HG03442 (cell line): ENCODE data around the gene HCN2.

ENCODE experiments used
- ATAC-seq: cut with Tn5 transposase; IDR thresholded peaks from one replicate; pipeline ENCODE4 v1.9.1; 2021; ENCODE audit warnings: mild to moderate bottlenecking, moderate library complexity; ENCODE audit not compliant: unreplicated experiment

HCN2 gene

DNA sequence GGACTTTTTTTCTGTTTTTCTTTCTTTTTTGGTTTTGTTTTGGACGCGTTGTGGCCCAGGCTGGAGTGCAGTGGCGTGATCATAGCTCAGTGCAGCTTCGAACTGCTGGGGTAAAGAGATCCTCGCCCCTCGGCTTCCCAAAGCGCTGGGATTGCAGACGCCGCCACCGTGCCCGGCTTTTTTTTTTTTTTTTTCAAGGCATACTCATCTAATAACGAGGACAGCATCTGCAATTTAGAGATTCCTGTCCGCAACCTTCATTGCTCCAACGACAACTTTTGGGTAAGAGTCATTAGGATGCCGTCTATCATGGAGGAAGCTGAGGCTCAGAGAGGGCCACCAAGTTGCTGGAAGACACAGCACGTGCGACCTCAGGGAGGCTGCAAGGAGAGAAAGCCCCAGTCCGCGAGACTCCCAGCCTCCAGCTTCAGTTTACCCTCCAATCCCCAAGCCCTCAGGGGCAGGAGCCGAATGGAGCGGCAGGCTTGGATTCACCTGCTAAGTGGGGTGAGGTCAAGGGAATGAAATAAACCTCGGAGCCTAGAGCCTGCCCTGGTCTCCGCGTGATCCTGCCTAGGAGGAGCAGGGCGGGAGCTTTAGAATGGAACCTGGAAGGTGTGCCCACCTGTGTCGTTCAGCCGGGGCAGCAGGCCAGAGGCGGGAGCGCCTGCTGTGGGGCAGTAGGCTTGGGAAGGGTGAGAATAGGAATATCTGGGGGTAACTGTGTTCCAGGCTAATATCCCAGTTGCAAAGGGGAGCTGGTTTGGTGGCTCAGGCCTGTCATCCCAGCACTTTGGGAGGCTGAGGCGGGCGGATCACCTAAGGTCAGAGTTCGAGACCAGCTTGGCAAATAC is 44.3 kb downstream of the HCN2 start:
- ATAC-seq: no peak

DNA sequence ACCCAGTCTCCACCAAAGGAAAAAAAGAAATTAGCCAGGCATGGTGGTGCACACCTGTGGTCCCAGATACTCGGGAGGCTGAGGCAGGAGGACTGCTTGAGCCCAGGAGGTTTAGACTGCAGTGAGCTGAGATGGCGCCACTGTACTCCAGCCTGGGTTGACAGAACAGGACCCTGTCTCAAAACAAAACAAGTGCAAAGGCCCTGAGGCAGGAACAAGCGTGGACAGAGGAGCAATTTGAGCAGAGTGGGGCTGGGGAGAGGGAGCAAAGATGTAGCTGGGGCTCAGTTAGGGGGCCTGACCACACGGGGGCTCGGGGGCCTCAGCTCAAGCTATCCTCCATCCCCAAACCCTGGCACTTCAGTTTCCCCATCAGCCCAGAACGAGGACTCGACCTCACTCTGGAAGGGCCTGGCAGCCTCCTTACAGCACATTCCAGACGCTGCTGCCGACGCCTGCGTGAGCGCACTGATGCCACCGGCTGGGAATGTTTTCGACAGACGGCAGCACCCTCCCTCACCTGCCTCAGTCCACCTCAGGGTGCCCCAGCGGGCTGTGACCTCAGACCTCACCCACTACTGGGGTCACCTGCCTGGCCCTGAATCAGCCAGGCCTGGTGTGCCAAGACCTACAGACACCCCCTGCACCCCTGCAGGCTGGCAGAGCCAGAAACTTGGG is 45.4 kb downstream of the HCN2 start:
- no peak for ATAC-seq

DNA sequence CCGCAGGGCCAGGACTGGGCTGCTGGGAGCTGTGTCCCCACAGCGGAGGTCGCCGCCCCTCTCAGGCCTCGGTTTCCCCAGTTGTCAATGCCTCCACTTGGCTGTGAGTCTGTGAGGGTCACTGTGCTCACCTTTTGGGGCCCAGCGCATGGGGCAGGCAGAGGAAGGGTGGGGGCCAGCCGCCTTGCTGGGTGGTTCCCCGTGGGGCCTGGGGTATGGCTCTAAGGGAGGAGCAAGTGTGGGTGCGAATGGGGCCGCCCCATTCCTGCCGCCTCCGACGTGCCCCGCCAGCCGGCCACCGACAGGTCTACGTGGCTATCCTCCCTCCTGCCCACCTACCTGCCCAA is 49.2 kb downstream of the HCN2 start:
- no peak for ATAC-seq

DNA sequence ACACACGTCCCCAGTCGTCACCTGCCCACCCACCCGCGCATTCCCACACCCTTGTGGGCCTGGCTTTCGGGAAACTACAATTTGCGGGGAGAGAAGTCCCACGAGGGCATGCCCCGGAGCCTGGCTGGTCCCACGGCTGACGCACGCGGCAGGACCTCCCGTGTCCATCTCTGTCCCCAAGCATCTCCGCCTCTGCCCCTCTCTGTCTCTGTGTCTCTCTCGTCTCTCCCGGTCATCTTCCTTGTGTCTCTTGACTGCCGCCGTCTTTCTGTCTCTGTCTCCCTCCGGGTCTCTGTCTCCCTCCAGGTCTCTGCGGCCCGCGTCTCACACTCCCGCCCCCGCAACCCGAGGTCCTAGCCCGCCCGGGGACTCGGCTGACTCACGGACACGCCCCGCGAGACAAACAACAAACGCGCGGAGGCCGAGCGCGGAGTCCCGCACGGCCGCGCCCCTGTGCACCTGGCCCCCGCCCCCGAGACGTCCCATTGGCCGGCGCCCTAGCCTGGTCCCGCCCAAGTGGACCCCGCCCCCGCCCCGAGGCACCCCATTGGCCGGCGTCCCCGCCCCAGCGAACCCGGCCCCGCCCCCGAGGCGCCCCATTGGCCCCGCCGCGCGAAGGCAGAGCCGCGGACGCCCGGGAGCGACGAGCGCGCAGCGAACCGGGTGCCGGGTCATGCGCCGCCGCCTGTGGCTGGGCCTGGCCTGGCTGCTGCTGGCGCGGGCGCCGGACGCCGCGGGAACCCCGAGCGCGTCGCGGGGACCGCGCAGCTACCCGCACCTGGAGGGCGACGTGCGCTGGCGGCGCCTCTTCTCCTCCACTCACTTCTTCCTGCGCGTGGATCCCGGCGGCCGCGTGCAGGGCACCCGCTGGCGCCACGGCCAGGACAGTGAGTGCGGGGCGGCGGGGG is 49.8 kb downstream of the HCN2 start, which contains the start of gene FGF22:
Gene FGF22, plus strand, starts transcription at position 627 of the 908 bp plus-strand sequence. Its CDS starts 47 bp downstream, at position 674.
- peak; percentile 51 for ATAC-seq

DNA sequence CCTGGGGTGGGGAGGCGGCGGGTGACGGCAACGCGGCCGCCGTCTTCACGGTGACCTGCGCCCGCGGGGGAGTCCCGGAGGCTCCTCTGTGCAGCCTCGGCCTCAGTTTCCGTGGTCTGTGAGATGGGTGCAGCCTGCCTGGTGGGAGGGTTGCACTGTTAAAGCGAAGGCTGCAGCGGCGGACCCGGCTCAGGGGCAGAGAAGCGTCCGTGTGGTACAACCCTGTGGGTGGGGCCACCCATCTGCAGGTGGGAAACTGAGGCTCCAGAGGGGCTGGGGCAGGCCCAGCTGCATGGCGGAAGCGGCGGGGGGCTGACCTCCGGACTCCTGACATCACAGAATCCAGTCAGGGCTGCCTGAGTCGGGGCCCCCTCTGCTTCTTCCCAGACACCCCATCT is 50.5 kb downstream of the HCN2 start:
- peak; percentile 3 for ATAC-seq

DNA sequence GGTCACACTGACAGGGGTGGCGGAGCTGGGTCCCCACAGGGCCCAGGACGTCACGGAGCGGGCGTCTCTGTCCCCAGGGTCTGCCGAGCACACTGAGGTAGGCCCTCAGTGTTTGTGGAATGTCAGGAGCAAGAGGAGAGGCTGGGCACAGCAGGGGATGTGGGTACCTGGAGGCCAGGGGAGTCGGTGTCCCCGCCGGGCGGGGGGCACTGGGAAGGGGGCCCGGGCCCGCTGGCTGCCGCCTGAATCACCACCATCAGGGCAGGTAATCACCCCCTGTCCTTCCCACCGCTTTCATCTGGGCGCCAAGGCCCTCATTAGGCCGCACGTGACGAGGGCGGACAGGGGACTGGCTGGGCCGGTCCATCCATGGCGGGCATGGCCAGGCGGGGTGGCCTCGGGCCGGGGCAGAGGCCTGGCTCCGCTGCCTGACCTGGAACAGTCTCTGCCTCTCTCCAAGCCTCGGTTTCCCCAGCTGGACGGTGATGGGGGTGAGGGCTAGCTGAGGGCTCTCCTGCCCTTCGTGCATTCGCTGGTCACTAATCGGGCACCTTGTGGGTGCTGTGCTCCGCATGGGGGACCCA is 51.0 kb downstream of the HCN2 start:
- ATAC-seq: no peak

DNA sequence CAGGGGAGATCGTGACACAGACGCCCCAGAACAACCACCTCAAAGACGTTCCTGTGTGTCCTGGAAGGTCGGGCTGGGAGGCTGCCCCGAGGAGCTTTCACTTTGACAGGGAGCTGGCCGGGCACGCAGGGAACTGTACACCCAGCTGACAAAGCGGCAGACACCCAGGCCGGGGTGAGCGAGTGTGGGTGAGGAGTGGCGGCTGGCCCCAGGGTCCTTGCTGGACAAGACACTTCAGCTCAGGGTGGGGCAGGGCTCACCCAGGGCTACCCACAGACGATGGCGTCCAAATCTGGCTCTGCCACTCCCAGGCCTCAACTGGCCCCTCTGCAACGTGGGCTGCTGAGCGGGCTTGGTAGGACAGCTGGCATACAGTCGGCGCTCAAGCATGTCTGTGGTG is 52.0 kb downstream of the HCN2 start:
- ATAC-seq: no peak

DNA sequence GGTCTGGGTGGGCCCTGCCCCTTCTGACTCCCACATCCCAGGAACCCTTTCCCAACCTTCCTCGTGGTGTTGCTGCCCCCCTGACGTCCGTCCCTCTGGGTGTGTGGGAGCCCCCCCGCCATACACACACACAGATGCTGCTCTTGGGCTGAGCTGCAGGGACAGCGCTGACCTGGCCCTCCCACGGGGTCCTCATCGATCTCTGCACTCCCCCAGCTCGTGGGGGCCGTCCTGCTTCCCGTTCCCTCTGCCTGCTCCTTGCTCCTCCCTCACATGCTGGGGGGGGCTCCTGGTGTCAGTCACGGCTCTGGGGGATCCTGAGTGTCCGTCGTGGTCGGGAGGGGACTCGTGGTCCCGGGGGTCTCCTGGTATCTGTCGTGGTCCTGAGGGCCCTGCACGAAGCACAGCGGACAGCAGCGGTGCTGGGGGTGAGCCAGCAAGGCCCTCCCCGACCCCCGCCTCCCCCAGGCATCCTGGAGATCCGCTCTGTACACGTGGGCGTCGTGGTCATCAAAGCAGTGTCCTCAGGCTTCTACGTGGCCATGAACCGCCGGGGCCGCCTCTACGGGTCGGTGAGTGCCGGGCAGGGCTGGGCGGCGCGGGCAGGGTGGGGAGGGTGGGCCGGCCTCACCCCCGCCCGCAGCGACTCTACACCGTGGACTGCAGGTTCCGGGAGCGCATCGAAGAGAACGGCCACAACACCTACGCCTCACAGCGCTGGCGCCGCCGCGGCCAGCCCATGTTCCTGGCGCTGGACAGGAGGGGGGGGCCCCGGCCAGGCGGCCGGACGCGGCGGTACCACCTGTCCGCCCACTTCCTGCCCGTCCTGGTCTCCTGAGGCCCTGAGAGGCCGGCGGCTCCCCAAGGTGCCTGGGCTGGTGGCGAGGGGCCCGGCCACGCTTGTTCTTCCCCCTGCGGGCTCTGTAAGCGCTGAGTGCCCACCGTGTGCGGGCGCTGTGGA is 53.4 kb downstream of the HCN2 start:
- ATAC-seq: no peak

DNA sequence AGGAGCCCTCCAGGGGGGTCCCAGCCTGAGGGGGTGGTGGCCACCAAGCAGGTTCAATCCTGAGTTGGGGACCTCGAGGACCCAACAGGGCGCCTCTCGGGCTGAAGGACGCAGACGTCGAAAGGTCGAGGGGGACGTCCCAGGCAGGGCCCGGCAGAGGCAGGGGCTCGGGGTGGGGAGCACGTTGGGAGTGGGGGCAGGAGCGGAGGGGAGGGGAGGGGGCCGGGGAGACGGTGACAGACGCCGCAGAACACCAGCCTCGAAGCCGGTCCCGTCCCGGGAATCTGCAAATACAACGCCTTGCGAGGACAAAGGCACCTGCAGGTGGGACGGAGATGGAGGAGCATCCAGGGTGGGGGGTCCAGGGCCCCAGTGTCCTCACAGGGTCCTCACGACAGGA is 54.1 kb downstream of the HCN2 start:
- ATAC-seq: no peak

DNA sequence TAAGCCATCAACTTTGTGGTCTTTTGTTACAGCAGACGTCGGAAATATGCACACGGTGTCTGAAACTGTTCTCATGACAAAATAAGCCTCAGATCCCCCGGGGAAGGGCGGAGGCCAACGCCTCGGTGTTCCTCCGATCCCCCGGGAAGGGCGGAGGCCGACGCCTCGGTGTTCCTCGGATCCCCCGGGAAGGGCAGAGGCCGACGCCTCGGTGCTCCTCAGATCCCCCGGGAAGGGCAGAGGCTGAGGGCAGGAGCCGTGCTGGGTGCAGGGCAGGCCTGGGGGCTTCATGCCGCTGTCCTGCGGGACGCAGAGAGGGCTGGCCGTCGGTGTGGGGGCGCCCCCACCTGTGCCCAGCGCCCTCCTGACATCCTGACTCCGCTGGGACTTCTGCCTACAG is 54.7 kb downstream of the HCN2 start:
- no peak for ATAC-seq

DNA sequence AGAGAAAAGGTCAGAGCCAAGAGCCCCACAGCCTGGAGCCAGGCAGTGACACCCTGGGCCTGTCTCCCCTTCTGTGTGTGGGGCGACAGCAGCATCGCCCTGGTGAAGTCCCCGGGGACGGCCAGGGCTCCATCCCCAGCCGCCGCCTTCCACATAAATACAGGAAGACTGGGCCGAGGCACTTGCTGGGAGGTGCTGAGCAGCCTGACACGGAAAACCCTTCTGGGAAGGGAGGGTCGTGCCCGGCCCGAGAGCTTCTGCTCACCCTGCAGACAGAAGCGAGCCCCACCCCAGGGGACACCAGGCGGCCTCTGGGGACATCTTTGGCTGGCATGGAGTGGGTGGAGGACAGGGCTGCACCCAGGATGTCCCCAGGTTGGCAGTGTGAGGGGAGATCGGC is 55.1 kb downstream of the HCN2 start:
- no peak for ATAC-seq

DNA sequence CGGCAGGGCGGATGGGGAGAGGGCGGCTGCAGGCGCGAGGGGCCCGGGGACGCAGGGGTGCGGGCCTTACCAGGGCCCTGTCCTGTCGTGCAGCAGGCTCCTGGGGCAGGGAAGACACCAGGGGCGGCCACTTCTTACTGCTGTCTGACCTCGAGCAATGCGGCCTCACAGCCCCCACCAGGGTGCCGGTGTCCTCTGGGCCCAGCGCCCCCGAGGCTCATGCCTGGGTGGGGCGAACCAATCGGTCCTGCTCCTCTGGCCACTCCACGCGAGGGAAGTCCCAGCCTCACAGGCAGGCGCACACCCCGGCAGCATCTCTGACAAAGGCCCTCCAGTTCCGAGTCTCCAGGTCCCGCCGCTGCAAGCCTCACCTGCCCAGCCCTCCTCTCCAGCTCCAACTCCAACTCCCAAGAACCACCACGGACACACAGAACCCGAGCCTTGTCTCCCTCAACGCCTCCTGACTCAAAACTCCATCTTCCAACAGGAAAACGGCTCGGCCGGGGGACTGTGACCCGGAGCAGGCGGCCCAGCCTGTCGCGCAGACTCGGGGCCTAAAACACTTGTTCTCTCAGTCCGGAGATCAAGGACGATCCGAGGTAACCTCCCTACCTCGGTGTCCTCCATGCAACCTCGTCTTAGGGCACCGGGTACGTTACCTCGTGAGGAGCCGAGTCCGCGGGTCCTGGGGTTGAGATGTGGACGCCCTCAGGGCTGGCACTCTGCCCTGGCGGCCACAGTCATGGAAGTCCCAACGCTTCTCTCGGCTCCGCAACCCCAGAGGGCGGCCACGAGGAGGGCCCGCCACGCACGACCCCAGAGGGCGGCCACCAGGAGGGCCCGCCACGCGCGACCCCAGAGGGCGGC is 56.5 kb downstream of the HCN2 start:
- no peak for ATAC-seq

DNA sequence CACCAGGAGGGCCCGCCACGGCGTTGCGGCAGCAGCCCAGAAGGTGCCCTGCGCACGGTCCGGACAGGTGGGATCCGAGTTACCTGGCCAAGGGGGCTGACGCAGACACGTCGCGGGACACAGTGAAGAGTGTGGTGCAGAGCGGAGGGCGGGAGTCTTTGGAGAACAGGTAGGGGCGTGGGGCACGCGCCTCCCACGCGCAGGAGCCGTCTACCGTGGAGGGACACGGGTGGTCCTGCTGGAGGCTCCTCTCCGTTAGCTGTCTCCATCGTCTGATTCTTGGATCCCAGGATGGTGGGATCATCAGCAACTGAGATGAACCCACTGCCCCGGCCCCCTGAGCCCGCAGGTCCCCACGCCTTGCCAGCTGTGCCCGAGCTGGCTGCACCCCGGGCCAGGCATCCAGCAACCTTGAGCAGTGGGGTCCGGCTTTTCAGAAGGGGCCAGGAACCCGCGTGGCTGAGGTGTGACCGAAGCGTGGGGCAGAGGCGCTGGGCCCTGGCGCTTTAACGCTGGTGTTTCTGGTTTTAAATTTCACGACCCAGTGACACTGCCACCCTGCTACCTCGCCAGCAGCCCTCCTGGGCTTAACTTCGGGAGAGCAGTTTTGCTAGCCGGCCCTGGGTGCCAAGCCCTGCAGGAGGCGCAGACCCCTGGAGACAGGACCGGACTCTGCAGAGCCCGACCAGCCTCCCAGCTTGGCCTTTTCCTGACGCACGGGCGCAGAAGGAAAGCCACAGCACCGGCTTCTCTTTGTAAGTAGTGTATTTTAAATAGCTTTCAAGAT is 57.3 kb downstream of the HCN2 start:
- no peak for ATAC-seq

DNA sequence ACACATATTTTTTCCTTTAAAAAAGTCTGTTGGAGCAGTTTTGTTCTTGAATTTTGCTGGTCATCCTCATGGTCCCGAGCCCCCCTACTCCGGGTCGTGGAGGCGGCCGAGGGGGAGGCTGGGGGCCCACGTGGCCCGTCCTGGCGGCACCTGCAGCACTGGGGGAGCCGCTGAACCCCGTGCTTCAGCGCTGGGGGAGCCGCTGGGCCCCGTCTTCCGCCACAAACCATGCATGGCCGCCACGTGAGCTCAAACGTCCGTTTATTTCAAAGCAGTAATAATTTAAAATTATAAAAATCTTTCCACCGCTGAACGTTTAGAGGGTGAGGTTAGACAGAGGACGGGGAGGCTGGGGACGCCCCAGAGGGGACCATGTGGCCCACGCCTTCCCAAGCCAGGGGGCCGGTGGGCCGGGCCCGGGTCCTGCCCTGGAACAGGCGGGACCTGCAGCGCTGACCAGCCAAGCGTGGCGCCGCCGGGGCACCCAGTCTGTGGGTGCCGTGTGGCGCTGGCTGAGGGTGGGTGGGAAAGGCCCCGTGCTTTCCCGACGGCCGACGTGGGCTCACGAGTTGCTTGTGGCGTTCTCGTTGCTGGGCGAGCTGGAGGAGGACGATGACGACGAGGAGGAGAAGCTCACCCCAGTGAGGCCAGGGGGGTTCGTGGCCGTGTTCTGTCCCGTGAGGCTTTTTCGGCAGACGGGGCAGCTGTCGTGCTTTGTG is 58.0 kb downstream of the HCN2 start:
- no peak for ATAC-seq

DNA sequence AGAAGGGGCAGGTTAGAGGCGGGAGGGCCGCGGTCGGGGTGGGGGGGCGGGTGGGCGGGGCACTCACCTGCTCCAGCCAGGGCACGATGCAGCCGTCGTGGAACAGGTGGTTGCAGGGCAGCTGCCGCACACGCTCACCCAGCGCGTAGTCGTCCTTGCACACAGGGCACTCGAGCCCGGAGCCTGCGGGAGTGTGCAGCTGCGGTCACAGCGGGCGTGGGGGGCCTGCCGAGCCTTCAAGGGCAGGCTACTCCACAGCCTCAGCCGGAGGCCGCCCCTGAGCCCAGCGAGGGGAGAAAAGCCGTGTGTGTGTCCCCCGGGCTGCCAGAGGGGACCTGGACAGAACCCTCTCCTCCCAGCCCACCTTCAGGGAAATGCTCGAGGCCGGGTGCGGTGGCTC is 58.6 kb downstream of the HCN2 start:
- ATAC-seq: no peak

DNA sequence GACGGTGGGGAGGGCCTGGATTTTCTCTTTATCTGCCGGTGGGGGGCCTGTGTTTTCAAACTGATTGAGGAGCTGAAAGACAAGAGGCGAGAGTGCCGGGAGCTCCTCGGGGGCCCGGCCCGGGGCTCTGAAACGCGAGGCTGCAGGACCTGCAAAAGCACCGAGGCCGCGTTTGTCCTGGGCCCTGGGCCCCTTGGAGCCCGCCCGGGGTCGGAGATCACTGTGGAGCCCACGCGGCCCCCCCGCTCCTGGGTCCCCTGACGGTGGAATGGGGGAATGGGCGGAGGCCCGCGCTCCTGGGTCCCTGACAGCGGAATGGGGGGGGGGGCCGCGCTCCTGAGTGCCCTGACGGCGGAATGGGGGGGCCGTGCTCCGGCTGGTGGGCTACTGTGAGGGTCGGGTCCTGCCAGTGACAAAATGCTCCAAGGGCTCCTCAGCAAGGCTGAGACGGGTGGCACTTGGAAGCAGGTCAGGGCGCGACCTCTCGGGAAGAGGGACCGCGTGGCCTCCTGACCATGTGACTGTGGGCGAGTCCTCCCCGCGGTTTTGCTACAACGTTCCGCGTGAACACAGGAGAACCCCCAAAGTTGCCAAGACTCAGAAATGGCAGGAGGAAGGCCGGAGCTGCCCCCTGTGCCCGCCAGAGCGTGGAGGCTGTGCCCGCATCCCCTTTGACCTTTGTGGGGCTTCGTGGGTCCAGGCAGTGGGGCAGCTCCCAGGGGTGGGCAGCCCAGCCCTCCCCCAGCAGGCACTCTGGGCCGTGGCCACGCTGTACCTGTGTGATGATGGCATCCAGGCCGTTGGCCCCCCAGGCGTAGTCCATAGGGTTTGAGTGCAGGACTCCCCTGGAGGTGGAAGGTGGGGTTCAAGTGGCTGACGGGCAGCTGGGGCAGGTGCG is 59.5 kb downstream of the HCN2 start:
- ATAC-seq: no peak

DNA sequence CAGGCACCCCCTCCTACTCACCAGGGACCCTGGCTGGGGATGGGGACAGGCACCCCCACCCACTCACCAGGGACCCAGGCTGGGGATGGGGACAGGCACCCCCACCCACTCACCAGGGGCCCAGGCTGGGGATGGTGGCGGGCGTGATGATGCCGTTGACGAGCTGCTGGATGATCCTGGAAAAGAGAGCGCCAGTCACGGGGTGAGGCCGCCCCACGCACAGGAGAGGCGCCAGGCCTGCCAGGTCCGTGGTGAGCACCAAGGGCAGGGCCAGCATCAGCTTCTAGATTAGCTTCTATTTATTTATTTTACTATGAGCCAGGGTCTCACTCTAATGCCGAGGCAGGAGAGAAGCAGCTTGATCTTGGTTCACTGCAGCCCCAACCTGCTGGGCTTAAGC is 60.4 kb downstream of the HCN2 start:
- no peak for ATAC-seq
